Peyer's patch (tissue), 4 donors: Measurements from ENCODE around the gene TCF20.

ENCODE experiments used
- CTCF ChIP-seq, 6 experiments: fragments of 450-650 bp in 4 of 6; fragments of 200-600 bp in 2 of 6; sonication (generic) in 1 of 6; IDR thresholded peaks; one replicate each; pipeline ENCODE4 v1.5.1; 2017 to 2019; ENCODE audit warnings: antibody characterized with exemption in 6 of 6, mild to moderate bottlenecking in 3 of 6, moderate library complexity in 1 of 6
- POLR2A ChIP-seq, 2 donors: fragments of 450-650 bp; IDR thresholded peaks; one replicate each; pipeline ENCODE4 v1.5.1; 2017; ENCODE audit warnings: antibody characterized with exemption in 2 of 2, mild to moderate bottlenecking in 2 of 2, moderate library complexity in 2 of 2

- TF ChIP-seq CTCF (IDR thresholded peaks at IDR 0.05) = no peak
- TF ChIP-seq POLR2A (IDR thresholded peaks at IDR 0.05) = no peak
Measured at GRCh38 chr22:42308892-42309468, 38.5 kb upstream of the TCF20 start.
